GM12801 (cell line): Measurements from ENCODE around the gene HSP90AA1.

Experiments used
- CTCF ChIP-seq: IDR thresholded peaks from one replicate; pipeline ENCODE4 v1.5.1; 2011; ENCODE audit warnings: control low read depth; ENCODE audit not compliant: insufficient read length; ENCODE audit errors: extremely low read depth

The HSP90AA1 gene

GRCh38 chr14:102063808-102064429 lies 22.9 kb downstream of the HSP90AA1 start:
- TF ChIP-seq CTCF = no peak

- TF ChIP-seq CTCF = no peak
Observed at GRCh38 chr14:102063109-102063807, 23.6 kb downstream of the HSP90AA1 start.

GRCh38 chr14:102058961-102059360 lies 27.9 kb downstream of the HSP90AA1 start:
- TF ChIP-seq CTCF = no peak

- no peak for TF ChIP-seq CTCF
Observed at GRCh38 chr14:102058146-102058545, 28.7 kb downstream of the HSP90AA1 start.

- TF ChIP-seq CTCF = no peak
Observed at GRCh38 chr14:102057480-102058114, 29.2 kb downstream of the HSP90AA1 start.

GRCh38 chr14:102056694-102057442 lies 30.0 kb downstream of the HSP90AA1 start:
- no peak for TF ChIP-seq CTCF
